Measurements from ENCODE around the gene DMKN.

The DMKN gene

DNA sequence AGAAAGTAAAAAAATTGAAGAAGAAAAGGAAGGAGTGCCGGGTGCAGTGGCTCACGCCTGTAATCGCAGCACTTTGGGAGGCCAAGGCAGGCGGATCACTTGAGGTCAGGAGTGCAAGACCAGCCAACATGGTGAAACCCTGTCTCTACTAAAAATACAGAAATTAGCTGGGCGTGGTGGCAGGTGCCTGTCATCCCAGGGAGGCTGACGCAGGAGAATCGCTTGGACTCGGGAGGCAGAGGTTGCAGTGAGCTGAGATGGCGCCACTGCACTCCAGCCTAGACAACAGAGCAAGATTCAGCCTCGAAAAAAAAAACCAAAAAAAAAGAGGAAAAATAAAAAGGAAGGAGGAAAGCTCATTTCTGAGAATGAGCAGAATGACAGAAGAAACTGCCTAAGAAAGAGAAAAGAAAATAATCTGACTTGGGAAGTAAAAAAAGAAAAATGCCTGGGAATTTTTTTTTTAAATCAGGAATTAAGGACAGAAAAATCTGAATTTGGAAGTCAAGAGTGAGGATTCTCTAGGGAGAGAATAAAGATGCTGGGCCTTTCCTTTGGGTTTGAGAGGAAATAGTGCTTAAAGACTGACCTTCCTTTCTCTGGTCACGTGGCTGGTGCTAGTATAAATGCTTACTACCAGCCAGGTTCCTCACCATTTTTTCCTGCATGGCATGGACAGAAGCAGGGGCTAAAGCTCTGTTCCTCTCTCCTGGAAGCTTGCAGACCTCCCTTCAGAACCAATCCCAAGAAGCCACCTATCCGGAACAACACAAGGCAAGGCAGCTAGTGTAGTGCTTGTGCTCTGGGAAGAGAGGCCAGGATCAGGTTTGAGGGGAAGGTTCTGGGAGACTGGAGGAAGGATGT, 65.6 kb downstream of the DMKN start, which contains the start of gene FFAR2:
Gene FFAR2 (plus strand): TSS at position 652 of the 864 bp plus-strand sequence. CDS start 1,458 bp downstream, outside the sequence.
- no peak for DNase-seq
- Mint-ChIP-seq H3K27ac (no peak within 1 kb of the TSS), H3K4me1 (peaks cover 55% of the 10 kb centered on the region), H3K36me3 (no peaks in the 10 kb centered on the region), H3K27me3 (peaks cover 76% of the 10 kb centered on the region), H3K9me3 (no peaks in the 10 kb centered on the region), H3K4me3 (no peak within 1 kb of the TSS)
- CTCF ChIA-PET = no interaction called here
